Measurements from ENCODE around the gene MARCHF3. TPM values are rescaled to one million over a fixed set of nuclear protein-coding genes. Genes with fewer than 3 reads are reported as not detected.

Gene MARCHF3
- total and polyA plus RNA-seq, 2 donors from 2014 or later: 1.5 to 8.0 TPM

- DNase-seq: no peak
- intact Hi-C loops (cut with DNase I): no loop called here
- Histone ChIP-seq H3K4me3 (ENCODE audit: low read length in 3 of 3) (no peak overlapping the region), H3K9me3 (ENCODE audit: control insufficient read depth in 2 of 3, insufficient read depth in 1 of 3, low read length in 3 of 3) (no peaks in the 10 kb centered on the region), H3K9ac (ENCODE audit: low read length in 3 of 3) (no peak overlapping the region), H3K27ac (ENCODE audit: low read depth in 2 of 2, low read length in 2 of 2) (no peak overlapping the region), H3K27me3 (ENCODE audit: control insufficient read depth, insufficient read depth, low read length) (no peaks in the 10 kb centered on the region), H3K4me1 (ENCODE audit: control insufficient read depth in 2 of 3, insufficient read depth in 2 of 3, low read depth in 1 of 3, low read length in 3 of 3) (peaks cover 0 to 3% (median 0%) of the 10 kb centered on the region in 3 donors), H3K36me3 (ENCODE audit: control insufficient read depth in 2 of 3, insufficient read depth in 3 of 3, low read length in 3 of 3) (no peaks in the 10 kb centered on the region)
- no peak for TF ChIP-seq CTCF (IDR thresholded peaks at IDR 0.05; ENCODE audit: borderline replicate concordance, extremely low read depth, insufficient read depth)
- FAIRE-seq: no peak
These were observed 115.4 kb downstream of the MARCHF3 start for GRCh38 chr5:126914801-126915436.

GRCh38 chr5:126912616-126913200 is 117.7 kb downstream of the MARCHF3 start:
- DNase-seq: peak in 3 of 5 donors; percentile 48 to 71 (median 65)
- Histone ChIP-seq H3K9me3 (ENCODE audit: control insufficient read depth in 2 of 3, insufficient read depth in 1 of 3, low read length in 3 of 3) (no peaks in the 10 kb centered on the region), H3K4me1 (ENCODE audit: control insufficient read depth in 2 of 3, insufficient read depth in 2 of 3, low read depth in 1 of 3, low read length in 3 of 3) (no peaks in the 10 kb centered on the region), H3K27me3 (ENCODE audit: control insufficient read depth, insufficient read depth, low read length) (no peaks in the 10 kb centered on the region), H3K36me3 (ENCODE audit: control insufficient read depth in 2 of 3, insufficient read depth in 3 of 3, low read length in 3 of 3) (no peaks in the 10 kb centered on the region), H3K27ac (ENCODE audit: low read depth in 2 of 2, low read length in 2 of 2) (no peak overlapping the region), H3K4me3 (ENCODE audit: low read length in 3 of 3) (no peak overlapping the region), H3K9ac (ENCODE audit: low read length in 3 of 3) (no peak overlapping the region)
- no peak for FAIRE-seq
- intact Hi-C loops (cut with DNase I): no loop called here
- no peak for TF ChIP-seq CTCF (IDR thresholded peaks at IDR 0.05; ENCODE audit: borderline replicate concordance, extremely low read depth, insufficient read depth)

GRCh38 chr5:126911986-126912385 is 118.4 kb downstream of the MARCHF3 start:
- intact Hi-C loops (cut with DNase I): no loop called here
- Histone ChIP-seq H3K27ac (ENCODE audit: low read depth in 2 of 2, low read length in 2 of 2) (no peak overlapping the region), H3K27me3 (ENCODE audit: control insufficient read depth, insufficient read depth, low read length) (no peaks in the 10 kb centered on the region), H3K9me3 (ENCODE audit: control insufficient read depth in 2 of 3, insufficient read depth in 1 of 3, low read length in 3 of 3) (no peaks in the 10 kb centered on the region), H3K4me3 (ENCODE audit: low read length in 3 of 3) (no peak overlapping the region), H3K9ac (ENCODE audit: low read length in 3 of 3) (no peak overlapping the region), H3K4me1 (ENCODE audit: control insufficient read depth in 2 of 3, insufficient read depth in 2 of 3, low read depth in 1 of 3, low read length in 3 of 3) (no peaks in the 10 kb centered on the region), H3K36me3 (ENCODE audit: control insufficient read depth in 2 of 3, insufficient read depth in 3 of 3, low read length in 3 of 3) (no peaks in the 10 kb centered on the region)
- TF ChIP-seq CTCF (IDR thresholded peaks at IDR 0.05; ENCODE audit: borderline replicate concordance, extremely low read depth, insufficient read depth): no peak
- FAIRE-seq: no peak
- no peak for DNase-seq
